Lower lobe of right lung (tissue), 2 donors: ENCODE results near the gene TAPBP. TPM values are rescaled to one million over a fixed set of nuclear protein-coding genes. Genes with fewer than 3 reads are reported as not detected.
A peak's percentile ranks its signal among the peaks of the same experiment; 100 is the strongest.

ENCODE experiments used
- ATAC-seq, 2 donors: fragments of 200-7000 bp; cut with Tn5 transposase; one replicate each; pipeline ENCODE4 v1.9.1; 2020 to 2022; ENCODE audit warnings: mild to moderate bottlenecking in 2 of 2, moderate library complexity in 2 of 2
- DNase-seq: peaks from one replicate; pipeline ENCODE4 v3.0.0-alpha.2; 2020
- H3K27ac ChIP-seq: fragments of 200-600 bp; one replicate; pipeline ENCODE4 v1.8.0; 2022
- H3K27me3 ChIP-seq: fragments of 200-600 bp; one replicate; pipeline ENCODE4 v1.8.0; 2022; ENCODE audit warnings: low read depth
- H3K36me3 ChIP-seq: fragments of 200-600 bp; one replicate; pipeline ENCODE4 v1.8.0; 2022; ENCODE audit warnings: mild to moderate bottlenecking
- H3K4me1 ChIP-seq: fragments of 200-600 bp; one replicate; pipeline ENCODE4 v1.8.0; 2022
- H3K4me3 ChIP-seq: fragments of 200-600 bp; one replicate; pipeline ENCODE4 v1.8.0; 2022; ENCODE audit warnings: mild to moderate bottlenecking
- H3K9me3 ChIP-seq: fragments of 200-600 bp; one replicate; pipeline ENCODE4 v1.8.0; 2022
- intact Hi-C: fragments of 100-400 bp; cut with DNase I; formaldehyde crosslinking; loops from one replicate; pipeline ENCODE4 v1.11.0; 2022
- total RNA-seq: library from RNA; stranded (reverse); fragmentation: NEBNext Ultra II Directional; extraction: Animal tissue kit (Norgen Biotek cat#: 25700); gene quantifications from one replicate; pipeline ENCODE4 v1.2.1, GENCODE V29; 2021
- TF ChIP-seq, protein P1 (sequence below): fragments of 200-600 bp; IDR thresholded peaks from one replicate; pipeline ENCODE4 v1.8.0; 2022; ENCODE audit warnings: antibody characterized with exemption, mild to moderate bottlenecking
- donor health status: DM: no; HTN: yes; CAD: no; lungs with severe emphysema.

The TAPBP gene
- total RNA-seq, 1 donor from 2014 or later: 206 TPM

DNA sequence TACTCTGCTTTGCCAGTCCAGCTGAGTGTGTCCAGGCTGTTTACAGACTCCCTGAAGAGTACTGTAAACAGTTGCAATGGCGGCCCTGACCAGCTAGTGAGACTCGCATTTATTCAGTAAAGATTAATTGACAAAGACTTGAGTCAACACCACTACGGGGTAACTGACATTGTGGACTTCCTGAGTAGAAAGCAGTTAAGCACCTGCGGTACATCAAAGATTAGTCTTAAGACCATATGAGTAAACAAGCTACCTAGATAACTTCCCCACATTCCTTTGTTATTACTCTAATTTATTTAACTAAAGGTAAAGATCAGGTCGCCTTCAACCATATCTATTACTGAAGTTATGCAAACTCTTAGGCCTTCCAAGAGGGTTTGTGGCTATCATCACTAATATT, 54.8 kb downstream of the TAPBP start:
- intact Hi-C loops: no loop called here
- DNase-seq (no peak), ATAC-seq (no peak)
- Histone ChIP-seq H3K27me3 (no peaks in the 10 kb centered on the region), H3K4me3 (no peak overlapping the region), H3K9me3 (no peaks in the 10 kb centered on the region), H3K36me3 (peaks cover 84% of the 10 kb centered on the region), H3K4me1 (no peaks in the 10 kb centered on the region), H3K27ac (no peak overlapping the region)
- TF ChIP-seq, protein P1, sequence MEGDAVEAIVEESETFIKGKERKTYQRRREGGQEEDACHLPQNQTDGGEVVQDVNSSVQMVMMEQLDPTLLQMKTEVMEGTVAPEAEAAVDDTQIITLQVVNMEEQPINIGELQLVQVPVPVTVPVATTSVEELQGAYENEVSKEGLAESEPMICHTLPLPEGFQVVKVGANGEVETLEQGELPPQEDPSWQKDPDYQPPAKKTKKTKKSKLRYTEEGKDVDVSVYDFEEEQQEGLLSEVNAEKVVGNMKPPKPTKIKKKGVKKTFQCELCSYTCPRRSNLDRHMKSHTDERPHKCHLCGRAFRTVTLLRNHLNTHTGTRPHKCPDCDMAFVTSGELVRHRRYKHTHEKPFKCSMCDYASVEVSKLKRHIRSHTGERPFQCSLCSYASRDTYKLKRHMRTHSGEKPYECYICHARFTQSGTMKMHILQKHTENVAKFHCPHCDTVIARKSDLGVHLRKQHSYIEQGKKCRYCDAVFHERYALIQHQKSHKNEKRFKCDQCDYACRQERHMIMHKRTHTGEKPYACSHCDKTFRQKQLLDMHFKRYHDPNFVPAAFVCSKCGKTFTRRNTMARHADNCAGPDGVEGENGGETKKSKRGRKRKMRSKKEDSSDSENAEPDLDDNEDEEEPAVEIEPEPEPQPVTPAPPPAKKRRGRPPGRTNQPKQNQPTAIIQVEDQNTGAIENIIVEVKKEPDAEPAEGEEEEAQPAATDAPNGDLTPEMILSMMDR: no peak

DNA sequence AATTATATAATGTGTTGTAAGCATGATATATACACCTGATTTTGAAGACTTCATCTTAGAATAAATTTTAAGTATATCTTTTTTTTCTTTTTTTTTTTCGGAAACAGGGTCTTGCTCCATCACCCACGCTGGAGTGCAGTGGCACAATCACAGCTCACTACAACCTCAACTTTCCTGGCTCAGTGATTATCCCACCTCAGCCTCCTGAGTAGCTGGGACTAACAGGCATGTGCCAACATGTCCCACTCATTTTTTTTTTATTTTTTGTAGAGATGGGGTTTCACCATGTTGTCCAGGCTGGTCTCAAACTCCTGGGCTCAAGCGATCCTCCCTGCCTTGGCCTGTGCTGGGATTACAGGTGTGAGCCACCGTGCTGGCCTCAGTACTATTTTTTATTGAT, 59.3 kb downstream of the TAPBP start:
- no peak overlapping the region for H3K4me3 ChIP-seq
- no peak for ATAC-seq

DNA sequence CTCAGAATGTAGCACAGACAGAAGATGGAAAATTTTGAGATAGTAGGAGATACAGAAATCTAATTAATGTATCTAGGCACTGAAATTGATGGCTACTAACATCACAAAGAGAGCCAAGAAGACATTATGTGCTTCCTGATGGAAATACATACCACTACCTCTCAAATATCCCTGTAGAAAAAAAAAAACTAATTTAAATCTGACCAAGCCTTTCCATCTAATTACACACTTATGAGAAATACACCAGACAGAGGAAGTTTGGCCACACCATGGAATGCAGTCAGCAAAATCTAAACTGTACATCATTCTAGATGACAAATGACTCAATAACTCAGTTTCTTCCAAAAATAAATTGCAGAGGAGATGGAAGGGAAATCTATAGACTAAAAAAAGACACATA, 61.1 kb downstream of the TAPBP start:
- H3K9me3 ChIP-seq: no peaks in the 10 kb centered on the region
- TF ChIP-seq, protein P1: no peak
- H3K36me3 ChIP-seq: peaks cover 50% of the 10 kb centered on the region
- H3K4me1 ChIP-seq: peaks cover 26% of the 10 kb centered on the region
- no peak overlapping the region for H3K27ac ChIP-seq
- H3K4me3 ChIP-seq: no peak overlapping the region
- ATAC-seq (no peak), DNase-seq (no peak)
- H3K27me3 ChIP-seq: no peaks in the 10 kb centered on the region
- intact Hi-C loops: no loop called here

More for the DNA sequence above, 59.3 kb downstream of the TAPBP start:
- Histone ChIP-seq H3K4me1 (peaks cover 15% of the 10 kb centered on the region), H3K27ac (no peak overlapping the region), H3K36me3 (peaks cover 66% of the 10 kb centered on the region), H3K9me3 (no peaks in the 10 kb centered on the region), H3K27me3 (no peaks in the 10 kb centered on the region)
- DNase-seq: no peak
- TF ChIP-seq, protein P1: no peak
- intact Hi-C loops: no loop called here

DNA sequence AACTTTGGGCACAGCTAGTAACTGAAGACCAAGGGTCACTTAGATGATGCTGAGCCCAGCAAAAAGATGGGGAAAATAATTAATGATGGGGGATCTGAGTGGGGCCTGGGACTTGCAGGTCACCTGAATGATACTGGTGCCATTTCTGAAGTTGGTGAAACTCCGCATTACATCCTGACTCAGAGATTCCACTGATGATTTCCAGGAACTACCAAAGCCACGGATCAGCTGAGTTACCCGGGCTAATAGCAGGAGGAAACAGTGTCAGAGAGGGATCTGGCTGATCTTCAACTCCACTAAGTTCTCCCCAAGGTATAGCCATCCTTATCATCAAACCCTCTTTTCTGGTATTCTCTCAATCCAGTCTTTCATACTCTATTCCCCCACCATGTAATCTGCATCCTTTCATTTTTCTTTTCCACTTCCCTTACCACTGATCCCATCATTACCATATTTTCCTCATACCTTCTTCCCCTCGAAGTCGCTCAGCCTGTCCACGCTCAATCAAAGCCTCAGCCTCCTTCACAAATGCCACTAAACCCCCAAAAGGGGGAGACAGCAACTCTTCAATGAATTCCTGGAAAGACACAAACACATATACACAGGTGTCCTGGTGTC, 62.4 kb downstream of the TAPBP start:
- Histone ChIP-seq H3K36me3 (peaks cover 40% of the 10 kb centered on the region), H3K27ac (no peak overlapping the region), H3K4me1 (peaks cover 28% of the 10 kb centered on the region), H3K27me3 (no peaks in the 10 kb centered on the region), H3K4me3 (no peak overlapping the region), H3K9me3 (no peaks in the 10 kb centered on the region)
- TF ChIP-seq, protein P1: no peak
- ATAC-seq: no peak
- intact Hi-C loops: no loop called here
- DNase-seq: no peak

DNA sequence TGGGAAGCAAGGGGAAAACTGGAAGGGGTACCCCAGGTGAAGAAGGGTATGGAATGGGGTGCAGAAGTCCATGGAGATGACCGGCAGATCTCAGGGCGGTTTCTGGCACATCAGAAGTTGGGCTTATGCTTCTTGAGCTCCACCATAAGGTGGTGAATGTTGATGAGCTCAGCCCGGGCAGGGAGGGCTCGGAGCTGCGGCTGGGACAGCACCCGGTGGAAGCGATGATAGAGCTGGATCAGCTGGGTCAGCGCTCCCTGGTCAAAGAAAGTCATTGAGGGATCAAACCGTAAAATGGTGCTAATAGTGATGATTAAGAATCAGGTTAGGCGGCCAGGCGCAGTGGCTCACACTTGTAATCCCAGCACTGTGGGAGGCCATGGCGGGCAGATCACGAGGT, 63.1 kb downstream of the TAPBP start:
- ATAC-seq (no peak), DNase-seq (no peak)
- Histone ChIP-seq H3K4me3 (no peak overlapping the region), H3K27me3 (no peaks in the 10 kb centered on the region), H3K9me3 (no peaks in the 10 kb centered on the region), H3K27ac (peak overlapping the region; percentile 92), H3K36me3 (peaks cover 37% of the 10 kb centered on the region), H3K4me1 (peaks cover 28% of the 10 kb centered on the region)
- intact Hi-C loops: no loop called here
- TF ChIP-seq, protein P1: no peak
